Activated naive CD8-positive, alpha-beta T cell treated with anti-CD3 and anti-CD28 coated beads for 36 hours (primary cell): Measurements from ENCODE around the gene MT1X. TPM values are rescaled to one million over a fixed set of nuclear protein-coding genes. Genes with fewer than 3 reads are reported as not detected.
"Not testable (repeated sequence)": the region's sequence is repeated elsewhere in the genome, so short reads cannot be mapped to it uniquely, and the experiment has no call there.

Source experiments
- DNase-seq: peaks from one replicate; pipeline ENCODE4 v3.0.0; 2021
- H3K27ac Mint-ChIP-seq: one replicate; pipeline ENCODE4 v1.8.0; 2022; ENCODE audit warnings: mild to moderate bottlenecking, moderate library complexity, mixed read lengths
- H3K27me3 Mint-ChIP-seq: one replicate; pipeline ENCODE4 v1.8.0; 2022; ENCODE audit warnings: mild to moderate bottlenecking, mixed read lengths
- H3K36me3 Mint-ChIP-seq: one replicate; pipeline ENCODE4 v1.8.0; 2021; ENCODE audit warnings: mild to moderate bottlenecking, mixed read lengths
- H3K4me1 Mint-ChIP-seq: one replicate; pipeline ENCODE4 v1.8.0; 2021; ENCODE audit warnings: mixed read lengths
- H3K4me3 Mint-ChIP-seq: one replicate; pipeline ENCODE4 v1.8.0; 2022; ENCODE audit warnings: mild to moderate bottlenecking, moderate library complexity, mixed read lengths
- H3K9me3 Mint-ChIP-seq: one replicate; pipeline ENCODE4 v1.8.0; 2022; ENCODE audit warnings: mixed read lengths
- total RNA-seq, 2 experiments: library from RNA; stranded (reverse); gene quantifications; one replicate each; pipeline ENCODE4 v1.2.3, GENCODE V29; 2021

Gene MT1X
- total RNA-seq, 2 experiments from 2014 or later = 71.4 to 72.3 TPM

- H3K27ac Mint-ChIP-seq = no peak overlapping the region
- no peak overlapping the region for H3K4me3 Mint-ChIP-seq
- H3K4me1 Mint-ChIP-seq = peaks cover 17% of the 10 kb centered on the region
- no peak for DNase-seq
- no peaks in the 10 kb centered on the region for H3K9me3 Mint-ChIP-seq
- peaks cover 23% of the 10 kb centered on the region for H3K27me3 Mint-ChIP-seq
- H3K36me3 Mint-ChIP-seq = no peaks in the 10 kb centered on the region
Measured at GRCh38 chr16:56645838-56646237, 36.4 kb upstream of the MT1X start.

DNA sequence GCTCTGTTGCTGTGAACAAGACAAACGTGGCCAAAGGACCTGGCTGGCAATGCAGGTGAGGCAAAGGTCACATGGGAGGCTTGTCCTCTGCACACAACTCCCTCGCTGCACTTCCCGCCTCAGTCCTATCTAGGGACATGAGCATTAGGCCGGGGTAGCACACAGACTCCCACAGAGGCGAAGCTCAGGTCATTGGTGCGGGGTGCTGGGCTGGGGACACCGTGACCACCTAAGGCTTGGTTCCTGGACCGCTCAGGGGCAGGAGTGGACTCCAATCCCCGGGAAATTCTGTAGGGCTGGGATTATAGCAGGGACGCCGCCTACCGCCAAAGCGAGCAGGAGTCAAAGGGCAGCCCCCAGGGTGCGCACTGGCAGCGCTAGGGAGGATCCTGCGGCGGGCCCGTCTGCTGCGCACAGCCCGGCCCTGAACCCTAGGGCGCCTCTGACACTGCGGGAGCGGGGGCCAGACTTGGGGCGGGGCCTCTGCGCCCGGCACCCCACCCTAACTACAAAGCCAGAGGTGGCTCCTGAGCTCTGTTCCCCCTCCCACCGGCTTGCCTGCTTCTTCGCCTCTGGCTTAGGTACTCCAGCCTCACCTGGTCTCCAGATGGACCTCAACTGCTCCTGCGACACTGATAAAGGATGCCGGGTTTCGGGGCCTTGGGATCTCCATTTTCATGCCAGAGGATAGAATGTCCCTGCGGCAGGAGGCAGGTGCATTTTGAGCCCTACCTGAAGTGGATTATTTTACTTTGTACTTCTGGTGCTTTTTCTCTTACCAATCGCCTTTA lies 34.4 kb upstream of the MT1X start:
- H3K9me3 Mint-ChIP-seq = no peaks in the 10 kb centered on the region
- H3K27me3 Mint-ChIP-seq = peaks cover 28% of the 10 kb centered on the region

GRCh38 chr16:56649271-56649670 lies 33.0 kb upstream of the MT1X start:
- Mint-ChIP-seq H3K27me3 (peaks cover 23% of the 10 kb centered on the region), H3K36me3 (no peaks in the 10 kb centered on the region), H3K9me3 (no peaks in the 10 kb centered on the region), H3K4me1 (peaks cover under 1% of the 10 kb centered on the region), H3K4me3 (no peak overlapping the region), H3K27ac (no peak overlapping the region)
- no peak for DNase-seq

More for the DNA sequence above, 34.4 kb upstream of the MT1X start:
- no peak for DNase-seq
- Mint-ChIP-seq H3K36me3 (no peaks in the 10 kb centered on the region), H3K27ac (no peak overlapping the region), H3K4me1 (peaks cover 13% of the 10 kb centered on the region), H3K4me3 (no peak overlapping the region)

DNA sequence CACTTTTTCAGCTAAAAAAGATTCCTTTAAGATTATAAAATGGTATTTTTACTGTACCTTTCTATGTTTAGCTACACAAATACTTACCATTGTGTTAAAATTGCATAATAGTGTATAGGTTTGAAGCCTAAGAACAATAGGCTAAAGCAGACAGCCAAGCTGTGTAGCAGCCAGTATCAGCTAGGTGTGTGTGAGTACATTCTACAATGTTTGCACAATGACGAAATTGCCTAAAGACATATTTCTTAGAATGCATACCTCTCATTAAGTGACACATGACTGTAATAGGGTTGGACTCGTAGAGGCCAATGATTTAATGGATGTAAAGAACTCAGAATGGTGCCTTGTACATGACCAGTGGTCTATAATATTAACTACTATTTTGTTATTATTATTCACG lies 32.5 kb upstream of the MT1X start:
- H3K4me1 Mint-ChIP-seq = no peaks in the 10 kb centered on the region
- no peak overlapping the region for H3K27ac Mint-ChIP-seq
- no peaks in the 10 kb centered on the region for H3K9me3 Mint-ChIP-seq
- H3K27me3 Mint-ChIP-seq = peaks cover 18% of the 10 kb centered on the region
- no peaks in the 10 kb centered on the region for H3K36me3 Mint-ChIP-seq
- no peak for DNase-seq
- no peak overlapping the region for H3K4me3 Mint-ChIP-seq

- no peaks in the 10 kb centered on the region for H3K4me1 Mint-ChIP-seq
- H3K4me3 Mint-ChIP-seq = no peak within 1 kb of the TSS
- DNase-seq = no peak
Measured at GRCh38 chr16:56651586-56651985, 30.7 kb upstream of the MT1X start, which contains the start of gene MT1B. Gene MT1B, plus strand, starts transcription at chr16:56651886. Its CDS starts 68 bp downstream, at chr16:56651954.

GRCh38 chr16:56652600-56652999 lies 29.7 kb upstream of the MT1X start:
- H3K4me3 Mint-ChIP-seq = no peak overlapping the region

More at GRCh38 chr16:56651586-56651985, 30.7 kb upstream of the MT1X start, which contains the start of gene MT1B:
- no peak within 1 kb of the TSS for H3K27ac Mint-ChIP-seq
- no peaks in the 10 kb centered on the region for H3K36me3 Mint-ChIP-seq
- H3K9me3 Mint-ChIP-seq = no peaks in the 10 kb centered on the region
- H3K27me3 Mint-ChIP-seq = peaks cover 16% of the 10 kb centered on the region

DNA sequence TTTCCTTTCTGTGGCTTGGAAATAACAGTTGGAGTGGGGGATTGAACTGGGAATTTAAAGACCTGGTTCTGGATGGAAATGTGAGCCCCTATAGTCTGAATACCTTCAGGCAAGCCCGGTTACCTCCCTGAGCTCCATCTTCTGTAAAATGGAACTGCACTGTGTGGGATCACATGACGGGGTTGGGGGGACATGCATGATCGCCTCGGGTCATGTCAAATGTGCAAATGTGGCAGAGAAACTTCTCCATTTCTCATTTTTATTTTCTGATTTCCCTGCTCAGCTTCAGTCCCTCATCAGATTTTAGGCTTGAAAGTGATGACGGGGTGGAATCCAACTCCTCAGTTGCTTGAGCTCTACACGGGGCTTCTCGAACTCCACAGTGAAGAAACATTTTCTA lies 29.1 kb upstream of the MT1X start:
- Mint-ChIP-seq H3K27me3 (peaks cover 10% of the 10 kb centered on the region), H3K4me1 (peaks cover 8% of the 10 kb centered on the region), H3K9me3 (no peaks in the 10 kb centered on the region), H3K4me3 (no peak overlapping the region), H3K27ac (no peak overlapping the region), H3K36me3 (no peaks in the 10 kb centered on the region)
- DNase-seq = no peak

More at GRCh38 chr16:56652600-56652999, 29.7 kb upstream of the MT1X start:
- H3K9me3 Mint-ChIP-seq = no peaks in the 10 kb centered on the region
- no peak overlapping the region for H3K27ac Mint-ChIP-seq
- no peak for DNase-seq
- H3K36me3 Mint-ChIP-seq = no peaks in the 10 kb centered on the region
- peaks cover 4% of the 10 kb centered on the region for H3K4me1 Mint-ChIP-seq
- peaks cover 10% of the 10 kb centered on the region for H3K27me3 Mint-ChIP-seq

DNA sequence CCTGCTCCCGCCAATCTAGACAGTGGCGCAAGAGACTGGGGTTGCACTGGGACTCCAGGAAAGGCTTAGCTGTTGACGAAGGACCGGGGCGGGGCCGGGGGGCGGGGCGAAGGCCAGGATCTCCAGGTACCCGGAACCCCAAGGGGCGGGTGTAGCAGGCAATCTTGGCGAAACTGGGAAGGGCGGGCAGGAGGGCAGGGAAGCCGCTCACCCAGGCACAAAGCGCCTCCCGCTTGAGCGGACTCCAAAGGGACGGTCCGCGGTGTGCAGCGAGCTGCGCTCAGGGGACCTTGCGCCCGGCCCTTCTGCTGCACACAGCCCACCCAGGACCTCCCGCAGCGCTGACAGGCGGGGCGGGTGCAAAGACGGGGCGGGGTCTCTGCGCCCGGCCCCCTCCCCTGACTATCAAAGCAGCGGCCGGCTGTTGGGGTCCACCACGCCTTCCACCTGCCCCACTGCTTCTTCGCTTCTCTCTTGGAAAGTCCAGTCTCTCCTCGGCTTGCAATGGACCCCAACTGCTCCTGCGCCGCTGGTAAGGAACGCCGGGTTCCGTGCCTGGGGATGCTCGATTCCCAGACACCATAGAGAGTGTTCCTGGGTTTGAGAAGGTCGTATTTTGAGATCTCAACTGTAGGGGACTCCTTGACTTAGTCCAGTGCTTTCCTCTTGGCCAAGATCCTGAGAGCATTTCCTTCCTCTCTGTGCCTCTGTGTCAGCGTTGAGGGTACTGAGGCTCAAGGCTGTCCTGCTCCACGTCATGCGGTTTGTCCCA lies 24.5 kb upstream of the MT1X start, which contains the start of gene MT1F:
Gene MT1F (plus strand): TSS at position 405 of the 772 bp plus-strand sequence. CDS start 100 bp downstream, at position 505.
- Mint-ChIP-seq H3K27me3 (no peaks in the 10 kb centered on the region), H3K4me3 (peak within 1 kb of the TSS; percentile 94), H3K9me3 (no peaks in the 10 kb centered on the region), H3K4me1 (peaks cover 23% of the 10 kb centered on the region), H3K36me3 (peaks cover 5% of the 10 kb centered on the region), H3K27ac (peak within 1 kb of the TSS; percentile 83)
- DNase-seq = peak; percentile 81

GRCh38 chr16:56658327-56658875 lies 23.9 kb upstream of the MT1X start:
- H3K36me3 Mint-ChIP-seq = peaks cover 7% of the 10 kb centered on the region
- H3K4me3 Mint-ChIP-seq = peak overlapping the region; percentile 94

GRCh38 chr16:56662357-56663354 lies 19.6 kb upstream of the MT1X start:
- Mint-ChIP-seq H3K4me1 (peaks cover 19% of the 10 kb centered on the region), H3K4me3 (peak overlapping the region; percentile 84), H3K36me3 (peaks cover 9% of the 10 kb centered on the region), H3K27me3 (peaks cover 15% of the 10 kb centered on the region), H3K9me3 (no peaks in the 10 kb centered on the region), H3K27ac (peak overlapping the region; percentile 90)
- DNase-seq = peak; percentile 51

More at GRCh38 chr16:56658327-56658875, 23.9 kb upstream of the MT1X start:
- H3K4me1 Mint-ChIP-seq = peaks cover 23% of the 10 kb centered on the region
- no peaks in the 10 kb centered on the region for H3K9me3 Mint-ChIP-seq
- no peak overlapping the region for H3K27ac Mint-ChIP-seq
- no peak for DNase-seq
- H3K27me3 Mint-ChIP-seq = peaks cover 2% of the 10 kb centered on the region

- Mint-ChIP-seq H3K4me3 (no peak overlapping the region), H3K27ac (no peak overlapping the region), H3K9me3 (no peaks in the 10 kb centered on the region), H3K36me3 (peaks cover 9% of the 10 kb centered on the region), H3K4me1 (peaks cover 25% of the 10 kb centered on the region), H3K27me3 (peaks cover 33% of the 10 kb centered on the region)
- DNase-seq = no peak
Measured at GRCh38 chr16:56664506-56664905, 17.8 kb upstream of the MT1X start.

DNA sequence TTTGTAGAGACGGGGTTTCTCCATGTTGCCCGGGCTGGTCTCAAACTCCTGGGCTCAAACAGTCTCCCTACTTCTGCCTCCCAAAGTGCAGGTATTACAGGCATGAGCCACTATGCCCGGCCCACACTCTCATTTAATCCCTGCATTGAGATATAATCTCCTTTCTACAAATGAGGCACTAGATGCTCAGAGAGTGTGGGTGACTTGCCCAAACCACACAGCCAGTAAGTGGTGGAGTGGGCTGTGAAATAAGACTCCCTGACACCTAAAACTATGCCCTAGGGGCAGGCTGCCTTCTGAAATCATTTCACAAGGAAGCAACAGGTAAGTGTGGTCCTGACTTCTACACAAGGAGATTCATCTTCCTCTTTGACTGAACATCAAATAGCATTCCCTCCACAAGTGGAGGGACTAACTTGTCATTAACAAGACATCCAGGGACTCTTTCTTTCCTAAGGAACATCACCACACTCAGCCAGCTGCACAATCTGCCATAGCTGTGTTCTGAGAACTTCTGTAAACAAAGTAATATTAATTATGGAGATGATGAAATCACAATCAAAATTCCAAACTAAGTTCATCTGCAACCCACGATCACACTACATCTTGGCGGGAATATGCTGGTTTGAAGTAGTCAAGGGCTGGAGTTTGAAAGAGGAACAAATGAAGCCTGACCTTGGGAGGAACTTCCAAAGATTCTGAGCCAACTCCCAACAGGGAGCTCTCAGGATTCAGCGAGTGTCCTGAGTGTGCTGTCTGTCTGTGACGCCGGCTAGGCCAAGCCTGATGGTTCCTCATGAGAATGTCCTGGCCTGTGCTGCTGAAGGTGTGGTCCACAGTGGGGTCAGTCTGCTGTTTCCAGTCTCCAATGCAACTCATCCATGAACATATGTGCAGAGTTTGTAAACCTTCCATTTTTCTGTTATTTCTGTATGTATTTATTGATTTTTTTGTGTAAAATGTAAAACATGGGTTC lies 16.7 kb upstream of the MT1X start:
- not testable (repeated sequence) for H3K36me3 Mint-ChIP-seq, H3K4me3 Mint-ChIP-seq, H3K9me3 Mint-ChIP-seq, H3K27ac Mint-ChIP-seq, DNase-seq
- peaks cover 44% of the 10 kb centered on the region for H3K27me3 Mint-ChIP-seq
- H3K4me1 Mint-ChIP-seq = peaks cover 25% of the 10 kb centered on the region
